ENCODE results near the gene ADM2. TPM values are rescaled to one million over a fixed set of nuclear protein-coding genes. Genes with fewer than 3 reads are reported as not detected.

The ADM2 gene
- total RNA-seq, 1 experiment from 2014 or later: 11.9 TPM

GRCh38 chr22:50529897-50530579, 48.7 kb downstream of the ADM2 start, which contains the start of gene TYMP:
Gene TYMP, minus strand, starts transcription at chr22:50530012. Its CDS starts 303 bp downstream, at chr22:50529709.
- no peak within 1 kb of the TSS for H3K23ac ChIP-seq (ENCODE audit: insufficient read length, low read depth, low read length)
- Mint-ChIP-seq H3K4me1 (peaks cover 15 to 20% of the 10 kb centered on the region in 2 experiments), H3K36me3 (ENCODE audit: insufficient read depth in 1 of 3, low read depth in 3 of 3) (no peaks in the 10 kb centered on the region; a peak in 1 of 7 replicates), H3K27ac (no peak within 1 kb of the TSS), H3K27me3 (ENCODE audit: low read depth) (peaks cover 75% of the 10 kb centered on the region), H3K4me3 (peak within 1 kb of the TSS; percentile 56 to 77), H3K9me3 (no peaks in the 10 kb centered on the region; a peak in 1 of 5 replicates)
- H4K20me1 ChIP-seq (ENCODE audit: control insufficient read depth, insufficient read depth, insufficient read length): no peaks in the 10 kb centered on the region
- H3K4me1 ChIP-seq (ENCODE audit: insufficient read depth, low read length): no peaks in the 10 kb centered on the region
- WGBS (ENCODE audit: extremely low coverage, insufficient read length, low lambda C conversion rate): no CpG with 5 or more reads among the region's 92 CpGs
- peak within 1 kb of the TSS; percentile 34 for H3K4me2 ChIP-seq (ENCODE audit: insufficient read depth, insufficient read length, low read length)
- peak; percentile 41 for DNase-seq
- peaks cover 21% of the 10 kb centered on the region for H3K23me2 ChIP-seq (ENCODE audit: insufficient read length, low read depth, low read length, poor library complexity, severe bottlenecking)
- H3K4ac ChIP-seq (ENCODE audit: low read depth, low read length): no peak within 1 kb of the TSS
- H3K9ac ChIP-seq (ENCODE audit: extremely low read depth, insufficient read length, low read length): no peak within 1 kb of the TSS
- peak within 1 kb of the TSS; percentile 33 for H3K18ac ChIP-seq (ENCODE audit: insufficient read length, low read depth, low read length)
- H3K27ac ChIP-seq (ENCODE audit: insufficient read length, low read depth, low read length): no peak within 1 kb of the TSS
- no peak within 1 kb of the TSS for H4K5ac ChIP-seq (ENCODE audit: insufficient read length, low read depth, low read length)
- no peak within 1 kb of the TSS for H4K91ac ChIP-seq (ENCODE audit: insufficient read length, low read depth, low read length)
- no peak within 1 kb of the TSS for H2BK5ac ChIP-seq (ENCODE audit: insufficient read length, low read length)
- no peaks in the 10 kb centered on the region for H3K79me2 ChIP-seq (ENCODE audit: insufficient read depth, low read length)
- no peak within 1 kb of the TSS for H2BK15ac ChIP-seq (ENCODE audit: low read depth, low read length)
- no peak within 1 kb of the TSS for H2AFZ ChIP-seq (ENCODE audit: low read length)
- TF ChIP-seq CTCF (conservative IDR thresholded peaks at IDR 0.05): no peak
- H3K9me3 ChIP-seq (ENCODE audit: control insufficient read depth, low read depth, low read length): no peaks in the 10 kb centered on the region
- no peaks in the 10 kb centered on the region for H3K79me1 ChIP-seq (ENCODE audit: insufficient read depth, low read depth, low read length, poor library complexity, severe bottlenecking)
- H2BK12ac ChIP-seq (ENCODE audit: insufficient read length, low read depth, low read length): no peak within 1 kb of the TSS
- no peak within 1 kb of the TSS for H3T11ph ChIP-seq (ENCODE audit: low read length)
- 0 out of 2 replicates have a peak within 1 kb of the TSS, but pooled peaks have one; percentile 77 for H3K14ac ChIP-seq (ENCODE audit: insufficient read depth, low read length)
- H4K8ac ChIP-seq (replicated peaks; ENCODE audit: insufficient read length, low read depth, low read length): no peak within 1 kb of the TSS
- no peak within 1 kb of the TSS for H2AK5ac ChIP-seq (ENCODE audit: insufficient read length, low read length)
- no peak within 1 kb of the TSS for H3K56ac ChIP-seq (ENCODE audit: insufficient read length, low read depth, low read length)
- H2BK120ac ChIP-seq (ENCODE audit: low read depth, low read length, poor library complexity, severe bottlenecking): no peak within 1 kb of the TSS
- no peak within 1 kb of the TSS for H2BK20ac ChIP-seq (ENCODE audit: low read depth, low read length, poor library complexity, severe bottlenecking)
- H3K27me3 ChIP-seq (ENCODE audit: insufficient read depth, low read length): peaks cover 37% of the 10 kb centered on the region; the same call in 1 of the 2 replicates
